ENCODE results near the gene ACAA1.

DNA sequence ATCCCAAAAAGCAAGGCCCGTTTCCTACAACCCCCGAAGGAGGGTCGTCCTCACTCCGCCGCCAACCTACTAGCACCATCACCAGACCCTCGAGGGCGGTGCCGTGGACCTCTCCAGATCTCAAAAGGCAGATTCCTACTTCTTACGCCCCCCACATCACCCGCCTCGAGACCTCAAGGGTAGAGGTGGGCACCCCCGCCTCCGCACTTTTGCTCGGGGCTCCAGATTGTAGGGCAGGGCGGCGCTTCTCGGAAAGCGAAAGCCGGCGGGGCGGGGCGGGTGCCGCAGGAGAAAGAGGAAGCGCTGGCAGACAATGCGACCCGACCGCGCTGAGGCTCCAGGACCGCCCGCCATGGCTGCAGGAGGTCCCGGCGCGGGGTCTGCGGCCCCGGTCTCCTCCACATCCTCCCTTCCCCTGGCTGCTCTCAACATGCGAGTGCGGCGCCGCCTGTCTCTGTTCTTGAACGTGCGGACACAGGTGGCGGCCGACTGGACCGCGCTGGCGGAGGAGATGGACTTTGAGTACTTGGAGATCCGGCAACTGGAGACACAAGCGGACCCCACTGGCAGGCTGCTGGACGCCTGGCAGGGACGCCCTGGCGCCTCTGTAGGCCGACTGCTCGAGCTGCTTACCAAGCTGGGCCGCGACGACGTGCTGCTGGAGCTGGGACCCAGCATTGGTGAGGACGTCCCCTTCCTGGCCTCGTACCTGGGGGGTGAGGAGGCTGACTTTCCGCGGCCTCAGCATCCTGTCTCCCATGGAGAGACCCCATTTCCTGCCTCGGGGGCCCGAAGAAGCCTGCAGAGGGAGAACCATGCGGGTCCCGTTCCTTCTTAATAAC lies 1.6 kb upstream of the ACAA1 start, which contains the start of gene MYD88:
- TF ChIP-seq, protein P1, sequence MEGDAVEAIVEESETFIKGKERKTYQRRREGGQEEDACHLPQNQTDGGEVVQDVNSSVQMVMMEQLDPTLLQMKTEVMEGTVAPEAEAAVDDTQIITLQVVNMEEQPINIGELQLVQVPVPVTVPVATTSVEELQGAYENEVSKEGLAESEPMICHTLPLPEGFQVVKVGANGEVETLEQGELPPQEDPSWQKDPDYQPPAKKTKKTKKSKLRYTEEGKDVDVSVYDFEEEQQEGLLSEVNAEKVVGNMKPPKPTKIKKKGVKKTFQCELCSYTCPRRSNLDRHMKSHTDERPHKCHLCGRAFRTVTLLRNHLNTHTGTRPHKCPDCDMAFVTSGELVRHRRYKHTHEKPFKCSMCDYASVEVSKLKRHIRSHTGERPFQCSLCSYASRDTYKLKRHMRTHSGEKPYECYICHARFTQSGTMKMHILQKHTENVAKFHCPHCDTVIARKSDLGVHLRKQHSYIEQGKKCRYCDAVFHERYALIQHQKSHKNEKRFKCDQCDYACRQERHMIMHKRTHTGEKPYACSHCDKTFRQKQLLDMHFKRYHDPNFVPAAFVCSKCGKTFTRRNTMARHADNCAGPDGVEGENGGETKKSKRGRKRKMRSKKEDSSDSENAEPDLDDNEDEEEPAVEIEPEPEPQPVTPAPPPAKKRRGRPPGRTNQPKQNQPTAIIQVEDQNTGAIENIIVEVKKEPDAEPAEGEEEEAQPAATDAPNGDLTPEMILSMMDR (IDR thresholded peaks at IDR 0.05 in 4 of 5, conservative IDR thresholded peaks at IDR 0.05 in 1 of 5) = no peak
- TF ChIP-seq POLR2A (IDR thresholded peaks at IDR 0.05) = peak; percentile 30 to 51
